WTC11 (cell line): ENCODE measurements around the gene TAF4. TPM values are rescaled to one million over a fixed set of nuclear protein-coding genes. Genes with fewer than 3 reads are reported as not detected.
A peak's percentile ranks its signal among the peaks of the same experiment; 100 is the strongest.

Experiments
- ATAC-seq: fragments of 200-7000 bp; cut with Tn5 transposase; 2 replicates; pipeline ENCODE4 v1.10.0; 2021; ENCODE audit warnings: mild to moderate bottlenecking, moderate library complexity
- CTCF ChIA-PET: fragments of 300-600 bp; sonication (Branson Sonifier 250); formaldehyde crosslinking; loops from one replicate; lab custom pipeline; 2021; ENCODE audit warnings: antibody characterized with exemption; lab: Charles Lee
- POLR2A ChIA-PET: fragments of 350-600 bp; sonication (Branson Sonifier 250); formaldehyde crosslinking; loops from one replicate; lab custom pipeline; 2021; ENCODE audit warnings: antibody characterized with exemption; lab: Charles Lee
- DNase-seq: peaks from one replicate; pipeline ENCODE4 v3.0.0; 2021; ENCODE audit warnings: low spot score
- H3K27ac Mint-ChIP-seq: 2 replicates; pipeline ENCODE4 v1.8.0; 2021; ENCODE audit warnings: mixed read lengths
- H3K27me3 Mint-ChIP-seq: 2 replicates; pipeline ENCODE4 v1.8.0; 2021; ENCODE audit warnings: low read depth, mild to moderate bottlenecking, moderate library complexity, mixed read lengths
- H3K36me3 Mint-ChIP-seq: 2 replicates; pipeline ENCODE4 v1.8.0; 2021; ENCODE audit warnings: mixed read lengths
- H3K4me1 Mint-ChIP-seq: 2 replicates; pipeline ENCODE4 v1.8.0; 2022; ENCODE audit warnings: mixed read lengths
- H3K4me3 Mint-ChIP-seq: 2 replicates; pipeline ENCODE4 v1.8.0; 2021; ENCODE audit warnings: mild to moderate bottlenecking, moderate library complexity, mixed read lengths
- H3K9me3 Mint-ChIP-seq: 2 replicates; pipeline ENCODE4 v1.8.0; 2021; ENCODE audit warnings: mixed read lengths
- CBFB ChIP-seq: sonication (generic); formaldehyde crosslinking; IDR thresholded peaks from 2 replicates; pipeline ENCODE4 v1.8.1; 2022; ENCODE audit warnings: mild to moderate bottlenecking, low read depth, missing genetic modification reagents
- ELF4 ChIP-seq: sonication (generic); formaldehyde crosslinking; IDR thresholded peaks from 2 replicates; pipeline ENCODE4 v1.8.1; 2022; ENCODE audit warnings: low read depth, mild to moderate bottlenecking, moderate library complexity, missing genetic modification reagents
- ESRRA ChIP-seq: sonication (generic); formaldehyde crosslinking; IDR thresholded peaks from 2 replicates; pipeline ENCODE4 v1.8.1; 2022; ENCODE audit warnings: mild to moderate bottlenecking, missing genetic modification reagents, borderline replicate concordance
- ETV6 ChIP-seq: sonication (generic); formaldehyde crosslinking; IDR thresholded peaks from 2 replicates; pipeline ENCODE4 v1.8.1; 2022; ENCODE audit warnings: mild to moderate bottlenecking, missing genetic modification reagents
- FOXJ3 ChIP-seq: sonication (generic); formaldehyde crosslinking; IDR thresholded peaks from 2 replicates; pipeline ENCODE4 v1.9.0; 2021; ENCODE audit warnings: missing genetic modification reagents, mild to moderate bottlenecking, borderline replicate concordance
- FOXP1 ChIP-seq: sonication (generic); formaldehyde crosslinking; IDR thresholded peaks from 2 replicates; pipeline ENCODE4 v1.8.0; 2022; ENCODE audit warnings: missing genetic modification reagents, mild to moderate bottlenecking, moderate library complexity, borderline replicate concordance
- JUN ChIP-seq: sonication (generic); formaldehyde crosslinking; IDR thresholded peaks from 2 replicates; pipeline ENCODE4 v1.8.0; 2023; ENCODE audit warnings: mild to moderate bottlenecking, missing genetic modification reagents
- NFATC4 ChIP-seq: fragments of 250-450 bp; sonication (Bioruptor Pico); IDR thresholded peaks from 2 replicates; pipeline ENCODE4 v1.9.0; 2021; ENCODE audit warnings: mild to moderate bottlenecking
- NFYB ChIP-seq: sonication (generic); formaldehyde crosslinking; conservative IDR thresholded peaks from 2 replicates; pipeline ENCODE4 v1.8.0; 2022; ENCODE audit warnings: low read depth, missing genetic modification reagents
- NR2C2 ChIP-seq: sonication (generic); formaldehyde crosslinking; IDR thresholded peaks from 2 replicates; pipeline ENCODE4 v1.8.0; 2022; ENCODE audit warnings: mild to moderate bottlenecking, missing genetic modification reagents
- SMAD4 ChIP-seq: sonication (generic); formaldehyde crosslinking; IDR thresholded peaks from 2 replicates; pipeline ENCODE4 v1.8.0; 2022; ENCODE audit warnings: mild to moderate bottlenecking, missing genetic modification reagents
- SP1 ChIP-seq: sonication (generic); formaldehyde crosslinking; conservative IDR thresholded peaks from 2 replicates; pipeline ENCODE4 v1.8.1; 2022; ENCODE audit warnings: missing genetic modification reagents
- TCF7 ChIP-seq: sonication (generic); formaldehyde crosslinking; IDR thresholded peaks from 2 replicates; pipeline ENCODE4 v1.8.0; 2022; ENCODE audit warnings: mild to moderate bottlenecking, low read depth, missing genetic modification reagents, moderate library complexity
- ZBTB21 ChIP-seq: sonication (generic); formaldehyde crosslinking; IDR thresholded peaks from 2 replicates; pipeline ENCODE4 v1.8.1; 2023; ENCODE audit warnings: mild to moderate bottlenecking, missing genetic modification reagents, borderline replicate concordance
- ZNF416 ChIP-seq: fragments of 250-450 bp; sonication (Bioruptor Pico); IDR thresholded peaks from 2 replicates; pipeline ENCODE4 v1.9.0; 2021; ENCODE audit warnings: mild to moderate bottlenecking, inconsistent platforms
- ZNF671 ChIP-seq: fragments of 250-450 bp; sonication (Bioruptor Pico); IDR thresholded peaks from 2 replicates; pipeline ENCODE4 v1.8.0; 2021; ENCODE audit warnings: mild to moderate bottlenecking
- total RNA-seq: library from RNA; stranded (reverse); gene quantifications from 3 replicates; pipeline ENCODE4 v1.2.3, GENCODE V29; 2021
- TF ChIP-seq, protein P1 (sequence below): sonication (generic); formaldehyde crosslinking; IDR thresholded peaks from 2 replicates; pipeline ENCODE4 v1.8.0; 2022; ENCODE audit warnings: missing genetic modification reagents
- TF ChIP-seq, protein P2 (sequence below): sonication (generic); formaldehyde crosslinking; IDR thresholded peaks from 2 replicates; pipeline ENCODE4 v1.8.0; 2022; ENCODE audit warnings: mild to moderate bottlenecking, missing genetic modification reagents
- TF ChIP-seq, protein P3 (sequence below): fragments of 250-450 bp; sonication (Bioruptor Pico); IDR thresholded peaks from 2 replicates; pipeline ENCODE4 v1.9.0; 2021; ENCODE audit warnings: mild to moderate bottlenecking, borderline replicate concordance
- TF ChIP-seq, protein P4 (sequence below): sonication (generic); formaldehyde crosslinking; IDR thresholded peaks from 2 replicates; pipeline ENCODE4 v1.8.1; 2023; ENCODE audit warnings: mild to moderate bottlenecking, missing genetic modification reagents, moderate library complexity
- TF ChIP-seq, protein P5 (sequence below): fragments of 250-450 bp; sonication (Bioruptor Pico); IDR thresholded peaks from 2 replicates; pipeline ENCODE4 v1.9.0; 2021; ENCODE audit warnings: moderate library complexity, mild to moderate bottlenecking, inconsistent platforms, borderline replicate concordance

Gene TAF4
- total RNA-seq, 1 experiment from 2014 or later: 34.4 TPM

DNA sequence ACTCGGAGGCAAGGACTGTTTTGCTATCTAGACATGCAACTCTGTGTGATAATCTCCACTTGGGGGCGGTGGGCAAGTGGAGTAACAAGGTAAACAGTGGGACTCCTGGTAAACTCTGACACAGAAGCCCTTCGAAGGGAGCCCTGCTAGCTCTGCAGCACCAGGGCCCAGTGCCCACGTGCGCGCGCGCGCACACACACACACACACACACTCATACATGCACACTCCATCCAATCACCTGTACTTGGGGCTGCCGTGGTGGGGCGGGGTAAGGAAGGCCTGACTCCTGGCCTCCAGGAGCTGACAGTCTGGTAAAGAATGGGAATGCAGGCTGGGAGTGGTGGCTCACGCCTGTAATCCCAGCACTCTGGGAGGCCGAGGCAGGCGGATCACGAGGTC is 36.4 kb downstream of the TAF4 start:
- TF ChIP-seq JUN (CRISPR knock-in tag) (no peak), SMAD4 (CRISPR knock-in tag) (no peak), SP1 (CRISPR knock-in tag) (no peak), FOXJ3 (CRISPR knock-in tag) (no peak), ZBTB21 (CRISPR knock-in tag) (no peak), TCF7 (CRISPR knock-in tag) (no peak), ELF4 (CRISPR knock-in tag) (no peak), ZNF671 (CRISPR knock-in tag) (no peak)
- TF ChIP-seq, protein P1, sequence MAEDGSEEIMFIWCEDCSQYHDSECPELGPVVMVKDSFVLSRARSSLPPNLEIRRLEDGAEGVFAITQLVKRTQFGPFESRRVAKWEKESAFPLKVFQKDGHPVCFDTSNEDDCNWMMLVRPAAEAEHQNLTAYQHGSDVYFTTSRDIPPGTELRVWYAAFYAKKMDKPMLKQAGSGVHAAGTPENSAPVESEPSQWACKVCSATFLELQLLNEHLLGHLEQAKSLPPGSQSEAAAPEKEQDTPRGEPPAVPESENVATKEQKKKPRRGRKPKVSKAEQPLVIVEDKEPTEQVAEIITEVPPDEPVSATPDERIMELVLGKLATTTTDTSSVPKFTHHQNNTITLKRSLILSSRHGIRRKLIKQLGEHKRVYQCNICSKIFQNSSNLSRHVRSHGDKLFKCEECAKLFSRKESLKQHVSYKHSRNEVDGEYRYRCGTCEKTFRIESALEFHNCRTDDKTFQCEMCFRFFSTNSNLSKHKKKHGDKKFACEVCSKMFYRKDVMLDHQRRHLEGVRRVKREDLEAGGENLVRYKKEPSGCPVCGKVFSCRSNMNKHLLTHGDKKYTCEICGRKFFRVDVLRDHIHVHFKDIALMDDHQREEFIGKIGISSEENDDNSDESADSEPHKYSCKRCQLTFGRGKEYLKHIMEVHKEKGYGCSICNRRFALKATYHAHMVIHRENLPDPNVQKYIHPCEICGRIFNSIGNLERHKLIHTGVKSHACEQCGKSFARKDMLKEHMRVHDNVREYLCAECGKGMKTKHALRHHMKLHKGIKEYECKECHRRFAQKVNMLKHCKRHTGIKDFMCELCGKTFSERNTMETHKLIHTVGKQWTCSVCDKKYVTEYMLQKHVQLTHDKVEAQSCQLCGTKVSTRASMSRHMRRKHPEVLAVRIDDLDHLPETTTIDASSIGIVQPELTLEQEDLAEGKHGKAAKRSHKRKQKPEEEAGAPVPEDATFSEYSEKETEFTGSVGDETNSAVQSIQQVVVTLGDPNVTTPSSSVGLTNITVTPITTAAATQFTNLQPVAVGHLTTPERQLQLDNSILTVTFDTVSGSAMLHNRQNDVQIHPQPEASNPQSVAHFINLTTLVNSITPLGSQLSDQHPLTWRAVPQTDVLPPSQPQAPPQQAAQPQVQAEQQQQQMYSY (CRISPR knock-in tag): no peak
- TF ChIP-seq, protein P2, sequence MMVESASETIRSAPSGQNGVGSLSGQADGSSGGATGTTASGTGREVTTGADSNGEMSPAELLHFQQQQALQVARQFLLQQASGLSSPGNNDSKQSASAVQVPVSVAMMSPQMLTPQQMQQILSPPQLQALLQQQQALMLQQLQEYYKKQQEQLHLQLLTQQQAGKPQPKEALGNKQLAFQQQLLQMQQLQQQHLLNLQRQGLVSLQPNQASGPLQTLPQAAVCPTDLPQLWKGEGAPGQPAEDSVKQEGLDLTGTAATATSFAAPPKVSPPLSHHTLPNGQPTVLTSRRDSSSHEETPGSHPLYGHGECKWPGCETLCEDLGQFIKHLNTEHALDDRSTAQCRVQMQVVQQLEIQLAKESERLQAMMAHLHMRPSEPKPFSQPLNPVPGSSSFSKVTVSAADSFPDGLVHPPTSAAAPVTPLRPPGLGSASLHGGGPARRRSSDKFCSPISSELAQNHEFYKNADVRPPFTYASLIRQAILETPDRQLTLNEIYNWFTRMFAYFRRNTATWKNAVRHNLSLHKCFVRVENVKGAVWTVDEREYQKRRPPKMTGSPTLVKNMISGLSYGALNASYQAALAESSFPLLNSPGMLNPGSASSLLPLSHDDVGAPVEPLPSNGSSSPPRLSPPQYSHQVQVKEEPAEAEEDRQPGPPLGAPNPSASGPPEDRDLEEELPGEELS (CRISPR knock-in tag): no peak
- TF ChIP-seq, all 79 proteins: peak for 0
- ChIA-PET CTCF (interaction anchor here (2.8 kb wide), 1 partner anchor 18 kb away, joined by 12 read pairs; no protein-coding TSS in a partner anchor), POLR2A (no interaction called here)
- no peak for ATAC-seq
- Mint-ChIP-seq H3K36me3 (no peaks in the 10 kb centered on the region), H3K27me3 (no peaks in the 10 kb centered on the region), H3K4me1 (peaks cover 68% of the 10 kb centered on the region), H3K27ac (peak overlapping the region; percentile 69; the same call in 1 of the 2 replicates), H3K9me3 (no peaks in the 10 kb centered on the region), H3K4me3 (no peak overlapping the region)
- DNase-seq: no peak

DNA sequence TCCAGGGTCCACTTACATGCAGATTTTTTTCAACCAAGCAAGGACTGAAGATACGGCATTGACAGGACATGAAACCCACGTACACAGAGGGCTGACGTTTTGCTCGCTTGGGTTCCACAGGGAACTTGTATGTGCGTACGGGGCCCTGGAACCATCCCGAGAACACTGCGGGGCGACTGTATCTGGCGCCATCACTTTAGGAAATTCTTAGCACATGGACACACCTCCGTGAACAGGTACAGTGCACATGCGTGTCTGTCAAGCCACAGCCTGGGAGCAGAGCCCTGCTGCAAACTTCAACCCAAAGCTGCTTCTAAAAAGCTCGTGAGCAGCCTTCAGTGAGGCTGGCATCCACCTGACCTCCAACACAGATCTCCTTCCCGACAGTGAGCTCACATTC is 37.3 kb downstream of the TAF4 start:
- Mint-ChIP-seq H3K4me3 (no peak overlapping the region), H3K4me1 (peaks cover 64% of the 10 kb centered on the region), H3K27me3 (no peaks in the 10 kb centered on the region), H3K27ac (peak overlapping the region; percentile 30; the same call in 1 of the 2 replicates), H3K36me3 (no peaks in the 10 kb centered on the region)
- no peak for DNase-seq
- POLR2A ChIA-PET: no interaction called here
- TF ChIP-seq ZNF416 (no peak), NFATC4 (CRISPR knock-in tag) (no peak), ETV6 (CRISPR knock-in tag) (no peak), CBFB (CRISPR knock-in tag) (no peak), FOXP1 (no peak), SP1 (CRISPR knock-in tag) (no peak), NR2C2 (CRISPR knock-in tag) (no peak), ESRRA (CRISPR knock-in tag) (no peak), NFYB (no peak)
- TF ChIP-seq, protein P3, sequence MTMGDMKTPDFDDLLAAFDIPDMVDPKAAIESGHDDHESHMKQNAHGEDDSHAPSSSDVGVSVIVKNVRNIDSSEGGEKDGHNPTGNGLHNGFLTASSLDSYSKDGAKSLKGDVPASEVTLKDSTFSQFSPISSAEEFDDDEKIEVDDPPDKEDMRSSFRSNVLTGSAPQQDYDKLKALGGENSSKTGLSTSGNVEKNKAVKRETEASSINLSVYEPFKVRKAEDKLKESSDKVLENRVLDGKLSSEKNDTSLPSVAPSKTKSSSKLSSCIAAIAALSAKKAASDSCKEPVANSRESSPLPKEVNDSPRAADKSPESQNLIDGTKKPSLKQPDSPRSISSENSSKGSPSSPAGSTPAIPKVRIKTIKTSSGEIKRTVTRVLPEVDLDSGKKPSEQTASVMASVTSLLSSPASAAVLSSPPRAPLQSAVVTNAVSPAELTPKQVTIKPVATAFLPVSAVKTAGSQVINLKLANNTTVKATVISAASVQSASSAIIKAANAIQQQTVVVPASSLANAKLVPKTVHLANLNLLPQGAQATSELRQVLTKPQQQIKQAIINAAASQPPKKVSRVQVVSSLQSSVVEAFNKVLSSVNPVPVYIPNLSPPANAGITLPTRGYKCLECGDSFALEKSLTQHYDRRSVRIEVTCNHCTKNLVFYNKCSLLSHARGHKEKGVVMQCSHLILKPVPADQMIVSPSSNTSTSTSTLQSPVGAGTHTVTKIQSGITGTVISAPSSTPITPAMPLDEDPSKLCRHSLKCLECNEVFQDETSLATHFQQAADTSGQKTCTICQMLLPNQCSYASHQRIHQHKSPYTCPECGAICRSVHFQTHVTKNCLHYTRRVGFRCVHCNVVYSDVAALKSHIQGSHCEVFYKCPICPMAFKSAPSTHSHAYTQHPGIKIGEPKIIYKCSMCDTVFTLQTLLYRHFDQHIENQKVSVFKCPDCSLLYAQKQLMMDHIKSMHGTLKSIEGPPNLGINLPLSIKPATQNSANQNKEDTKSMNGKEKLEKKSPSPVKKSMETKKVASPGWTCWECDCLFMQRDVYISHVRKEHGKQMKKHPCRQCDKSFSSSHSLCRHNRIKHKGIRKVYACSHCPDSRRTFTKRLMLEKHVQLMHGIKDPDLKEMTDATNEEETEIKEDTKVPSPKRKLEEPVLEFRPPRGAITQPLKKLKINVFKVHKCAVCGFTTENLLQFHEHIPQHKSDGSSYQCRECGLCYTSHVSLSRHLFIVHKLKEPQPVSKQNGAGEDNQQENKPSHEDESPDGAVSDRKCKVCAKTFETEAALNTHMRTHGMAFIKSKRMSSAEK (CRISPR knock-in tag): no peak
- TF ChIP-seq, protein P4, sequence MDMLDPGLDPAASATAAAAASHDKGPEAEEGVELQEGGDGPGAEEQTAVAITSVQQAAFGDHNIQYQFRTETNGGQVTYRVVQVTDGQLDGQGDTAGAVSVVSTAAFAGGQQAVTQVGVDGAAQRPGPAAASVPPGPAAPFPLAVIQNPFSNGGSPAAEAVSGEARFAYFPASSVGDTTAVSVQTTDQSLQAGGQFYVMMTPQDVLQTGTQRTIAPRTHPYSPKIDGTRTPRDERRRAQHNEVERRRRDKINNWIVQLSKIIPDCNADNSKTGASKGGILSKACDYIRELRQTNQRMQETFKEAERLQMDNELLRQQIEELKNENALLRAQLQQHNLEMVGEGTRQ: no peak
- TF ChIP-seq, protein P5, sequence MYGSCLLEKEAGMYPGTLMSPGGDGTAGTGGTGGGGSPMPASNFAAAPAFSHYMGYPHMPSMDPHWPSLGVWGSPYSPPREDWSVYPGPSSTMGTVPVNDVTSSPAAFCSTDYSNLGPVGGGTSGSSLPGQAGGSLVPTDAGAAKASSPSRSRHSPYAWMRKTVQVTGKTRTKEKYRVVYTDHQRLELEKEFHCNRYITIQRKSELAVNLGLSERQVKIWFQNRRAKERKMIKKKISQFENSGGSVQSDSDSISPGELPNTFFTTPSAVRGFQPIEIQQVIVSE (CRISPR knock-in tag): no peak
- TF ChIP-seq, all 79 proteins: peak for 0
- H3K9me3 Mint-ChIP-seq: no peaks in the 10 kb centered on the region
- no peak for ATAC-seq
- CTCF ChIA-PET: interaction anchor here (2.8 kb wide), 1 partner anchor 17 kb away, joined by 12 read pairs; no protein-coding TSS in a partner anchor
